HG03558 (cell line): ENCODE data around the gene PRKACB.
A peak's percentile ranks its signal among the peaks of the same experiment; 100 is the strongest.

ENCODE experiments used
- ATAC-seq: cut with Tn5 transposase; IDR thresholded peaks from one replicate; pipeline ENCODE4 v1.9.1; 2021; ENCODE audit warnings: moderate number of reproducible peaks; ENCODE audit not compliant: unreplicated experiment; ENCODE audit errors: extremely low read depth

PRKACB gene

DNA sequence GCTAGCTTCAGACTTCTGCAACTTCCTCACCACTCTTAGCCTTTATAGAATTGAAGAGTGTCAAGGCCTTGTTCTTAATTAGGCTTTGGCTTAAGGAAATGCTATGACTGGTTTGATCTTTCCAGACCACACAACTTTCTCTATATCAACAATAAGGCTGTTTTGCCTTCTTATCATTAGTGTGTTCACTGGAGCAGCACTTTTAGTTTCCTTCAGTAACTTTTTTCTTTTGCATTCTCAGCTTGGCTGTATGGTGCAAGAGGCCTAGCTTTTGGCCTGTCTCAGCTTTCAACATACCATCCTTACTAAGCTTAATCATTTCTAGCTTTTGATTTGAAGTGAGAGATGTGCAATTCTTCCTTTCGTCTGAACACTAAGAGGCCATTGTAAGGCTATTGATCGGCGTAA lies 8.6 kb downstream of the PRKACB start:
- peak; percentile 70 for ATAC-seq

- ATAC-seq = no peak
Observed at GRCh38 chr1:84155517-84155916, 11.4 kb downstream of the PRKACB start.

DNA sequence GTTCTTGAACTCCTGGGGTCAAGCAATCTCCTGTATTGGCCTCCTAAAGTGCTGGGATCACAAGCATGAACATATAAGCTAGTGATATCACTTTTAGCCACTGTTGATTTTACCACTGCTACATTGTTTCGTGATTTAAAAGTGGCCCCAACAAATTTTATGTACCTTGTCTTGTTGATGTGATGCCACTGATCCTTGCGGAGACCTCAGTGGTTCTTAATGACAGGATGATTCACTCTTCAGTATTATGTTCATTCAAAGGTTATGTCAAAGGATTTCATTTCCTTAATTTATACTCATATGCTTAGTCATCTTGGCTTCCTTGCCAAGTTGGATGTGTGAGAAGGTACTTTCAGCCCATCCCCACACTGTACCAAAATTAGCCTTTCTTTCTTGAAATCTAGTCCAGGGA lies 12.1 kb downstream of the PRKACB start:
- no peak for ATAC-seq

DNA sequence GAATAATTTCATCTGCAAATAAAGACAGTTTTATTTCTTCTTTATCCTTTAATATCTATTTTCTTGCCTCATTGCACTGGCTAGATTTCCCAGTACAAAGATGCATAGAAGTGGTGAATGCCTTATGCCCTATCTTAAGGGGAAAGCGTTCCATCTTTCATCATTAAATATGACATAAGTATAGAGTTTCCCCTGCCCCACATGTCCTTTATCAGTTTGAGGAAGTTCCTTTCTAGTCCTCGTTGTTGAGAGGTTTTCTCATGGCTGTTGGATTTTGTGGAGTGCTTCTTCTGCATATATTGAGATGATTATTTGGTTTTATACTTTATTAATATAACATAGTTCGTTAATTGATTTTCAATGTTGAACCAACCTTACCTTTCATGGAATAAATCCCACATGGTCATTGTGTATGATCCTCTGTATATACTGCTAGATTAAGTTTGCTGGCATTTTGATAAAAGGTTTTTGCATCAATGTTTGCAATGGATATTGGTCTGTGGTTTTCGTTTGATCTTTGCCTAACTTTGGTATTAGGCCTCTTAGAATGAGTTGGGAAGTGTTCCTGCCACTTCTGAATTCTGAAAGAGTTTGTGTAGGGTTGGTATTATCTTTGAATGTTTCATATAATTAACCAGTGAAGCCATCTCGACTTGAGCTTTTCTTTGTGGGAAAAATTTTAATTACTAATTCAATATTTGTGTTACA lies 15.6 kb downstream of the PRKACB start:
- ATAC-seq = no peak

GRCh38 chr1:84162295-84162694 lies 18.2 kb downstream of the PRKACB start:
- ATAC-seq = no peak

GRCh38 chr1:84163123-84163931 lies 19.3 kb downstream of the PRKACB start:
- ATAC-seq = no peak

DNA sequence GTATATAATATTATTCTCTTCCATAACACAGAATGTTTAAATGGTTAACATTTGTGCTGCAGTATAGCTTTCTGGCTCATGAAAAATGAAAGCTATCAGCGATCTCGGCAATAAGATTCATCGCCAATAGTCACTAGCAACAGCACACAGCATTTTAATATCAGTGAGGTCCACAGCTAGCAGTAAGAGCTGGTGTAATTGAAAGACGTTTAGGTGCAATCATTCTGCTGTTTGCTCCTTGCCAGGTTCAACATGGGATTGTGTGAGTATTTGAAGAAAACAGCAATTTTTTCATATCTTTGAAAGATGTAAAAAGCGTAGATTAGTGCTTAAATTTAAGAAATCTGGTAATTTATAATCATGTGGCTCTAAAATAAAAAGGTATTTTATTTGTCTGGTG lies 20.1 kb downstream of the PRKACB start:
- ATAC-seq = no peak

- no peak for ATAC-seq
Observed at GRCh38 chr1:84164567-84165021, 20.5 kb downstream of the PRKACB start.

DNA sequence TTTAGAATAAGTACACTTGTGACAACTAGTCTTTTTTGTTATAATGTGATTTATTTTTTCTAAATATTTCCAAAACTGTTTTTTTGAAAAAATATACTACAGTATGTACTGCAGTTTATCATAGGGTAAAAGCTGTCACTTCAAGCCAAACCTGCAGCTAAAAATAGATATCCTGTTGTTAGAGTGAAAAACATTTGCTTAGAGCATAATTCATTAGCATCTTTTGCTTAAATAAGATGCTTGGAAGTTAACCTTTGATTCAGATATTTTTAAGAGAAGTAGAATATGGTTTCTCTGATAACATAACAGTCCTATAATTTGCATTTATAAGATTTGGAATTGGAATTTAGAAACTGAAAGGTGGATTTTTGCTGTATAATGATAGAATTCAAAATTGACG lies 21.5 kb downstream of the PRKACB start:
- no peak for ATAC-seq

DNA sequence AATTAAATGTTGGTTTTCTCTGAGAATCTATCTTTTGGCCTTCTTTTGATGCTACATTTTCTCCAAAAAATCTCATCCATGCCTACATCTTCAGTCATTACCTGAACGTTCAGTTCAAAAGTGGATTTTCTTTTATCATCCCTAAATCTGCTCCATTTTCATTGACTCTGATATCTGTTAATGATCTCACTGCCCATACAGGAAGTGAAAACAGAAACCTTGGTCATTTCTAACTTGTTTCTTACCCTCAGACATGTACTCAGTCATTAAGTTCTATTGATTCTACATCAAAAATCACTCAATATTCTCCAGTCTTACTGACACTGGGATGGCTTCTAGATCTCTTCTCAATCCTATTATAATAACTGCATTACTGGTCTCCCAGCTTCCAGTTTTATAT lies 22.7 kb downstream of the PRKACB start:
- ATAC-seq = peak; percentile 89

GRCh38 chr1:84168783-84169182 lies 24.7 kb downstream of the PRKACB start:
- ATAC-seq = no peak

GRCh38 chr1:84170171-84170570 lies 26.1 kb downstream of the PRKACB start:
- no peak for ATAC-seq

DNA sequence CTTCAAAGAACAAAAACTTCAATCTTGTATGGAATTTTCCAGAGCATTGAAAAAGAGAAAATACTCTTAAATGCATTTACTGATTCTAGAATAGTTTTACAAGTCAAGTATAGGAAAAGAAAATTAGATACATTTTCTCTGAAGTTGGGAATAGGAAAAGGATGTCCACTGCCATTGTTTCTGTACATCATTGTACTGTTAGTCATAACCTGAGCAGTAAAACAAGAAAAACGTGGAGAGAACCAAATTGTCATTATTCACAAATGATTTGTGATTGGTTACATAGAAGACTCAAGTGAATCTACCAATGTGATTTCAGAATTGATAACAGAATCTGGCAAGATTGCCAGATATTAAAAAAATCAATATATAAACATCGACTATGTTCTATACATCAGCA lies 27.4 kb downstream of the PRKACB start:
- no peak for ATAC-seq

DNA sequence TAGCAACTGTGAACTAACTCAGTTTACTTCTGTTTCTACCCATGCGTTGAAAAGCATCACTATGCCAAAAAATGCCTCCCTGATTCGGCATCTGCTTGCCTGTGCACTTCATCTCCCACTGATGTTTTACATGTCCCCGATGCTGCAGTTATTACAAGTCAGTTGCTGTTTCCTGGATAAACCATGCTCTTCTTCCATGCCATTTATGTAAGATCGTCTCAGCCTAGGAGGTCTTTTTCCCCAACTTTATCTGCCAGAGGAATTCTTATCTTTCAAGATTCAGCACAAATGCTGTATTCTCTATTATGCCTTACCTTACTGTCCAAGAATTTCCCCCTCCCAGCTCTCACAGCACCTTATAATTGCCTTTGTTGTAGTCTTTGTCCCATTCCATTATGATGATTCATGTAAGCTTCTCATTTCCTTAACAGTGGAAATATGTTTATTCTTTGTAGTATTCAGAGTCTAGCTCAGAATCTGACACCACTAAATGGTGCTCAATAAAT lies 30.0 kb downstream of the PRKACB start:
- no peak for ATAC-seq

GRCh38 chr1:84181350-84182005 lies 37.4 kb downstream of the PRKACB start:
- ATAC-seq = no peak

GRCh38 chr1:84190455-84190854 lies 46.4 kb downstream of the PRKACB start:
- no peak for ATAC-seq

- no peak for ATAC-seq
Observed at GRCh38 chr1:84192681-84193080, 48.6 kb downstream of the PRKACB start.

DNA sequence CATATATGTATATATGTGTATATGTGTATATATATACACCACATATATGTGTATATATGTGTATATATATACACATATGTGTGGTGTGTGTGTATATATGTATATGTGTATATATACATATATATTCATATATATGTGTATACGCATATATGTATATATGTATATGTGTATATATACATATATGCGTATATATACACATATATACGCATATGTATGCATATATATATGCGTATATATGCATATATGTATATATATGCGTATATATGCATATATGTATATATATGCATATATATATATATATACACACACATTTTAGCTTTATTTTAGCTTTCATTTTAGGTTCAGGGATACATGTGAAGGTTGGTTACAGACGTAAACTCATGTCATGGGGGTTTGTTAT lies 54.8 kb downstream of the PRKACB start:
- ATAC-seq = no peak

- no peak for ATAC-seq
Observed at GRCh38 chr1:84199257-84199656, 55.2 kb downstream of the PRKACB start.

- no peak for ATAC-seq
Observed at GRCh38 chr1:84202126-84202525, 58.1 kb downstream of the PRKACB start.

GRCh38 chr1:84206375-84206774 lies 62.3 kb downstream of the PRKACB start:
- ATAC-seq = no peak
